ENCODE measurements around the gene TMPRSS11D.

TMPRSS11D gene

DNA sequence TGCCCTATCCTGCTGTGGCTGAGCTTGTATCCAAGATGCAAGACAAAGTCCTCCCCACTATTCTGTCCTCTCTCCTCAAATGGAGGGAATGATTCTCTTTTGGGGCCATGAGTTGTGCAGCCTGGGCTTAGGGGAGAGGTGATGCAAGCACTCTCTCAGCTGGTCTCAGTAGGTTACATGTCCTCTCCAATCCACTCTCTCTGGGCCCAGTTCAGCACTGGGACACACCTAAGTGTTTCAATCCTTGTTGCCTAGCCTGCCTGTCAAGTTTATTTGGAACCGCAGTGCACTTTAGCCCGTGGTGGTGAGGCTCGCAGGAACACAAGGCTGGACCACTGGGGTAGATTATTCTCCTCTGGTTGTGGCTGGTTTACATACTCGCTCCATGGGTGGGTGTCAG lies 23.8 kb upstream of the TMPRSS11D start:
- no peak for TF ChIP-seq GATA1 (IDR thresholded peaks at IDR 0.05; ENCODE audit: low read depth, low read length)
- no peak for TF ChIP-seq POLR2A (IDR thresholded peaks at IDR 0.05; ENCODE audit: low read length)
- DNase-seq = no peak

GRCh38 chr4:67899096-67899495 lies 15.3 kb upstream of the TMPRSS11D start:
- TF ChIP-seq POLR2A (IDR thresholded peaks at IDR 0.05; ENCODE audit: low read length) = no peak
- TF ChIP-seq GATA1 (IDR thresholded peaks at IDR 0.05; ENCODE audit: low read depth, low read length) = no peak
- DNase-seq = no peak

GRCh38 chr4:67897686-67898085 lies 13.9 kb upstream of the TMPRSS11D start:
- TF ChIP-seq POLR2A (IDR thresholded peaks at IDR 0.05; ENCODE audit: low read length) (no peak), GATA1 (IDR thresholded peaks at IDR 0.05; ENCODE audit: low read depth, low read length) (no peak)
- no peak for DNase-seq

GRCh38 chr4:67896421-67897065 lies 12.7 kb upstream of the TMPRSS11D start:
- TF ChIP-seq POLR2A (IDR thresholded peaks at IDR 0.05; ENCODE audit: low read length) (no peak), GATA1 (IDR thresholded peaks at IDR 0.05; ENCODE audit: low read depth, low read length) (no peak)
- no peak for DNase-seq

DNA sequence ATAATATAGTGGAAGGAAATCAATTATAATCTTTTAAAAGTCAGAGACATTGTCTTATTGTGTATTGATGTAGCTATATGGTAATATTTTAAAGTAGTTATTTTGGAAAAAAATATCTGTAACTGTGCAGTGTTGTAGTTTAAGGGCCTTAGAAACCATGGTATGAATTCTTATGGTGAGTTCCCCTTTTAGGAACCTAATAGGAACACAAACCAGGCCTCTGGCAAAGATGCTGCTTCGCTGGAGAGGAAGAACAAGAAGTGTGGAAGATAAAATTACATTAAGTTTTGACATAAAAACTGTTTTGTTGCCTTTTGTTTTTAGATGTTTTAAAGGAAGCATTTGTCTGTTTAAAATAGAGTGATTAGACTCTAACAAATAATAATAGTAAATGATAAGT lies 10.9 kb upstream of the TMPRSS11D start:
- no peak for TF ChIP-seq POLR2A (IDR thresholded peaks at IDR 0.05; ENCODE audit: low read length)
- TF ChIP-seq GATA1 (IDR thresholded peaks at IDR 0.05; ENCODE audit: low read depth, low read length) = no peak

GRCh38 chr4:67892905-67893304 lies 9.1 kb upstream of the TMPRSS11D start:
- TF ChIP-seq GATA1 (IDR thresholded peaks at IDR 0.05; ENCODE audit: low read depth, low read length) = no peak
- no peak for TF ChIP-seq POLR2A (IDR thresholded peaks at IDR 0.05; ENCODE audit: low read length)
- DNase-seq = no peak

More for the DNA sequence above, 10.9 kb upstream of the TMPRSS11D start:
- DNase-seq = no peak

DNA sequence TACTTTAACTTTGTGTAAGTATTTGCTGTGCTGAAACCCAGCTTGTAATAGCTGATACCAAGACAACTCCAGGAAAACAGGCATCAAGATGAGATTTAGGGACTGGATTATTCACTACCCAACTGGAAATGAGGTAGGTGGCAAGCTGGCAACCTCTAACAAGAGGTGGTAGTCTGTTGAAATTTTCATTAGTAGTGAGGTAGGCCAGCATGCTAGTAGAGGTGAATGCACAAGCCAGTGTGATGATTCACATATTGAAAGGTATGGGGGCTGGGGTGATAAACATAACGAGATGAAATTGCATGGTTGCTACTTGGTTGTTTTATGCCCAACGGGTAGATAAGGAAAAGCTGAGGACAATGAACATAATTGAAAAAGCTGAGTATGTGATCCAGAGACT lies 8.5 kb upstream of the TMPRSS11D start:
- DNase-seq = no peak
- TF ChIP-seq POLR2A (IDR thresholded peaks at IDR 0.05; ENCODE audit: low read length) = no peak
- TF ChIP-seq GATA1 (IDR thresholded peaks at IDR 0.05; ENCODE audit: low read depth, low read length) = no peak

DNA sequence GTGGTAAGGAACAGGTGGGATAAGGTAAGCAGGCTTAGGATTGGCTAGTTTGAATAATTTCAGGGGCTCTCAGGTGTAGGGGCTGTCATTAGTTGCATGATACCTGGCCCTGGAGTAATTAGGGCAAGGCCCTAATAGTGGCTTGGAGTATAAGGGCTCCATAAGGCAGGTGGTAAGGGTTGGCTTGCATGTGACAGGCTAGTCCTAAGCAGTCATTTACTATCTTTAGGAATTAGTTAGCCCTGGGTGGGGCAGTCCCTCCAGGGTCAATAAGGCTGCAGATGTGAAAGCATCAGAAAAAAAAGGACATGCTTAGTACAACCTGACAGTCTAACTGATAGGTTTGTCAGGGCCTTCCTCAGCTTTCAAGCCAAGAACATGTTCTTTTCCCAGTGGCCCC lies 7.8 kb upstream of the TMPRSS11D start:
- TF ChIP-seq POLR2A (IDR thresholded peaks at IDR 0.05; ENCODE audit: low read length) = no peak
- no peak for DNase-seq

DNA sequence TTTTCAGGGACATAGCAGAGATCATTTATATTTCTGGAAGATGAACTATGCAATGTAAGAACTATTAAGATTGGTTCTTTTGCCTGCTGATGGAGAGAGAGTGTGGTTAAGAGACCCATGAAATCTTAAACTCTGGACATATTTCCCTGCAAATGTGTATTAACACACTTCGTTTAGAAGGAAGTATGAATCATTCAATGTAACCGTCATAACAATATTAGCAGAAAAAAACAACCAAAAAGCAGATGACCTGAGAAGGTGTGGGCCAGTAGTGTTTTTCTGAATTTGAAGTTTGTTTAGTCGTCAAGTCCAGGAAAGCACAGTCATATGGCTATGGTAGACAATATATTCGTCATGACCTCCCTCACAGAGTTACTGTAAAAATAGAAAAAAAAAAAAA lies 2.5 kb upstream of the TMPRSS11D start:
- TF ChIP-seq POLR2A (IDR thresholded peaks at IDR 0.05; ENCODE audit: low read length) (no peak), GATA1 (IDR thresholded peaks at IDR 0.05; ENCODE audit: low read depth, low read length) (no peak)
- DNase-seq = no peak

DNA sequence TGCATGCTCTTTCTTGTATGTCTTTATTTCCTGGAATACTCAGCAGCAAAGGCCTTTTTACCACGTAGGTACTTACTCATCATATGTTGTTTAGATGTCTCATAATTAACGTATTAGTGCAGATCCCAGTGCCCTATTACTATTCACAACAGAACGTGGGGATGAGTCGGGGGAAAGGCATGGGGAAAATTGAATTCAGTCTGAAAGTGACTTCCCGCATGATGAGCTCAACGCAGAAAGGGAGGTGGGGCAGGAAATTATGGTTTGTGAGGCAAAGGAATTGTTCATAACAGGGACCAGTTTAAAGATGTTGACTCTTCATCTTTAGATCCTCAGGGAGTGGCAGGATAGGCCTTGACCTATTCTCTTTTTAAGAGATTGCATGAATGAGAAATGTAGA lies 2.0 kb upstream of the TMPRSS11D start:
- TF ChIP-seq POLR2A (IDR thresholded peaks at IDR 0.05; ENCODE audit: low read length) = no peak
- TF ChIP-seq GATA1 (IDR thresholded peaks at IDR 0.05; ENCODE audit: low read depth, low read length) = no peak
- no peak for DNase-seq

- no peak for TF ChIP-seq POLR2A (IDR thresholded peaks at IDR 0.05; ENCODE audit: low read length)
- no peak for TF ChIP-seq GATA1 (IDR thresholded peaks at IDR 0.05; ENCODE audit: low read depth, low read length)
- no peak for DNase-seq
These were observed 899 bp upstream of the TMPRSS11D start for GRCh38 chr4:67884701-67885100.

DNA sequence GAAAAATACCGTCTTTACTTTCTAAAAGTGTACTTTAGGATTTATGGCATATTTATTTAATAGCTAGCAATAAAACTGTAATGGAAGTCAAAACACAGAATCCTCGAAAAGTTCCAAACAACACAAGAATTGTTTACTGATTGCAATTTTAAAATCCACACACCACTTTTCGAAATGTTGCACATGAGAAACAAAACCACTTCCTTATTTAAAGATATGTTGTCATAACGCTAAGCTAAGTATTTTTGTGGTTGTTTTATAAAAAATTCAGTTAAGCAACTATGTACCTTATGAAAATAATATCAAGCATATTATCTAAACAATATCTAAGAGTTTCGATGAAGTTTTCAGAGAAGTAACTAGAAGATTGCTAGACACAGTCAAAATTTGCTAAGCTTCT lies 344 bp downstream of the TMPRSS11D start:
- no peak for DNase-seq
- TF ChIP-seq POLR2A (IDR thresholded peaks at IDR 0.05; ENCODE audit: low read length) (no peak), GATA1 (IDR thresholded peaks at IDR 0.05; ENCODE audit: low read depth, low read length) (no peak)

DNA sequence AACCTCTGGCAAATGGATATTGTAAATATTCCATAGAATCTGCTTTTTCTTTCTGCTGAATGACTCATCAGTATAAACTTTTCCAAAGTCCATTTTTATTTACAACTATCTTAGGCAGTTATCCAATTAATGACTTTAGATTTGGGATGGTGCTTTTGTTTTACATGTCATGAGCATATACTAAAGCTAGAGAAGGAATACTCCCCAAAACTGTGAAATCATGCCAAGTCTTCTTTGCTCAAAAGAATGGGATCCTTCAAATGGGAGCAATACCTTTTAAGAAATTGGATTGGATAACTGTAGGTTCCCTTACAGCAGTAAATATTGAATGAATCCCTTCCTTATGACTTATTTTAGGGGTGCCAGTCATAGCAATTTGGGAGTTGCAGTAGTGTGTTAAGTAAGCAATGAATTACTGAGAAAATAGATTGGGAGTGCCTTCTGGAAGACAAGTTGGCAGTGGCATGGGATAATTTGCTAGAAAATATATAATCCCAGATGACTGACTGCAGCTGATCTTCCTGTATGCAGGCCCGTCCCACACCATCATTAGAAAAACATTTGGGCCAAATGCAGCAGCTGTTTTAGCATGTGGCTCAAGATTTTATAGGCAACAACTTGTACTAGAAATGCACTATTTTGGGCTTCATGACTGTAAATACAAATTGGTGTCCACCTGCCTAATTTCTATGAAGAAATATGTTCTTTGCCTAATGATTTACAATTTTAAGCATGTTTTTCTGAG lies 2.8 kb downstream of the TMPRSS11D start:
- no peak for TF ChIP-seq POLR2A (IDR thresholded peaks at IDR 0.05; ENCODE audit: low read length)
- no peak for TF ChIP-seq GATA1 (IDR thresholded peaks at IDR 0.05; ENCODE audit: low read depth, low read length)
- DNase-seq = no peak

- no peak for DNase-seq
- TF ChIP-seq POLR2A (IDR thresholded peaks at IDR 0.05; ENCODE audit: low read length) (no peak), GATA1 (IDR thresholded peaks at IDR 0.05; ENCODE audit: low read depth, low read length) (no peak)
These were observed 4.3 kb downstream of the TMPRSS11D start for GRCh38 chr4:67879486-67879885.

DNA sequence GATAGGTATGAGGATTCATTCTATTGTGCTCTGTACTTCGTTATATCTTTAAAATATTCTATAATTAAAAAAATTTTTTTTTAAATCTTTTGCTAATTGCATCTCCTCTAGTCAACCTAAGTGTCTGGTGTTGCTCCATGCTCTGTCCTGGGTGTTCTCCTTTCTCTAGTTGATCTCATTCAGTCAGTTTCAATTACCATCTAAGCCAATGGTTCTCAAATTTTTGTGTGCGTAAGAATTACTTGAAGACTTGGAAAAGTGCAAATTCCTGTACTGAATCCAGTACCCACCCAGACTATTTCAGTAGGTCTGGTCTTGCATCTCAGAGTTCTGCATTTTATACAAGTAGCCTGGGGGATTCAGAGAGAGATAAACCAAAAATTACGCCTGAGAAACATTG lies 6.7 kb downstream of the TMPRSS11D start:
- no peak for TF ChIP-seq GATA1 (IDR thresholded peaks at IDR 0.05; ENCODE audit: low read depth, low read length)
- no peak for TF ChIP-seq POLR2A (IDR thresholded peaks at IDR 0.05; ENCODE audit: low read length)
- DNase-seq = no peak
